Measurements from ENCODE around the gene EYS.

EYS gene

DNA sequence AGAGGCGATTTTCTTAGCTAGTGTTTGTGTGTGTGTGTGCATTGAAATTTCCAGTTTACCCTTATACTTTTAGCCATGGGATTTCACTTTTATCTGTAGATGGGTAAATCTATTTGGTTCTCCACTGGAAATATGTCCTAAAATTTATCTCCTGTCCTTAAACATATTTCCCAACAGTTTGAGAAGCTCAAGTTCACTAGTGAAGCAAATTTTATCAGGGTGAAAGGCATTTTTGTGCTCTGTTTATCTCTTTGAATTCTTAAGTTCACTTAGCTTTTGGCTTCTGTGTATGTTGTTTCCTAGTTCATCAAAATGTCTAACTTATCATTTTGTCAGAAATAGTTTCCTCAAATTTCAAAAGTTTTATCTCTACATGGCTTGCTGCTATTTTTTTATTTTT is 1509.8 kb downstream of the EYS start:
- TF ChIP-seq, protein P1, sequence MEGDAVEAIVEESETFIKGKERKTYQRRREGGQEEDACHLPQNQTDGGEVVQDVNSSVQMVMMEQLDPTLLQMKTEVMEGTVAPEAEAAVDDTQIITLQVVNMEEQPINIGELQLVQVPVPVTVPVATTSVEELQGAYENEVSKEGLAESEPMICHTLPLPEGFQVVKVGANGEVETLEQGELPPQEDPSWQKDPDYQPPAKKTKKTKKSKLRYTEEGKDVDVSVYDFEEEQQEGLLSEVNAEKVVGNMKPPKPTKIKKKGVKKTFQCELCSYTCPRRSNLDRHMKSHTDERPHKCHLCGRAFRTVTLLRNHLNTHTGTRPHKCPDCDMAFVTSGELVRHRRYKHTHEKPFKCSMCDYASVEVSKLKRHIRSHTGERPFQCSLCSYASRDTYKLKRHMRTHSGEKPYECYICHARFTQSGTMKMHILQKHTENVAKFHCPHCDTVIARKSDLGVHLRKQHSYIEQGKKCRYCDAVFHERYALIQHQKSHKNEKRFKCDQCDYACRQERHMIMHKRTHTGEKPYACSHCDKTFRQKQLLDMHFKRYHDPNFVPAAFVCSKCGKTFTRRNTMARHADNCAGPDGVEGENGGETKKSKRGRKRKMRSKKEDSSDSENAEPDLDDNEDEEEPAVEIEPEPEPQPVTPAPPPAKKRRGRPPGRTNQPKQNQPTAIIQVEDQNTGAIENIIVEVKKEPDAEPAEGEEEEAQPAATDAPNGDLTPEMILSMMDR (IDR thresholded peaks at IDR 0.05; ENCODE audit: unreplicated experiment in 3 of 3) = no peak
- no peak overlapping the region for H3K27ac Mint-ChIP-seq
- no peaks in the 10 kb centered on the region for H3K4me1 Mint-ChIP-seq
- peaks cover 8% of the 10 kb centered on the region for H3K9me3 Mint-ChIP-seq
- no peaks in the 10 kb centered on the region for H3K36me3 Mint-ChIP-seq (ENCODE audit: low read depth)
- H3K4me3 Mint-ChIP-seq = no peak overlapping the region
- no peaks in the 10 kb centered on the region for H3K27me3 Mint-ChIP-seq (ENCODE audit: low read depth)

DNA sequence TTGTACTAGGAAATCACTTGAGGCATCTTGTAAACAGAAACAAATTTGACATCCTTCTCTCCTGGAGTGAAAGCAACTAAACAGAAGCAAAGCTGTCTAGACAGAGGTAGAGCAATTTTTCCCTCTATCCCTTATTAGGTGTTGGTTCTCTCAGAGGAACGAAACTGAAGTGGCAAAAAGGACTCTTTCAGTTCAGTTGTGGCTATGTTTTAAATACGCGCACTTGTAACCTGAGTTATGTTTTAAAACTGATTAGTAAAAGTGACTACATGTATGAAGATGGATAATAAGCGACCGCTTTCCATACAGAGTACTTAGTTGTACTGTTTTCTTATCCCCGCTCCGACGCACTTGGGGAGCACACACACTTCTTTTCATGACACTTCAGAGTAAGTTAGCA is 1520.4 kb downstream of the EYS start:
- Mint-ChIP-seq H3K27ac (peak overlapping the region in 1 of 3 experiments; percentile 50), H3K27me3 (ENCODE audit: low read depth) (no peaks in the 10 kb centered on the region), H3K4me1 (no peaks in the 10 kb centered on the region), H3K9me3 (peaks cover 7% of the 10 kb centered on the region), H3K4me3 (no peak overlapping the region), H3K36me3 (ENCODE audit: low read depth) (no peaks in the 10 kb centered on the region)
- TF ChIP-seq, protein P1 (IDR thresholded peaks at IDR 0.05; ENCODE audit: unreplicated experiment in 3 of 3) = no peak

DNA sequence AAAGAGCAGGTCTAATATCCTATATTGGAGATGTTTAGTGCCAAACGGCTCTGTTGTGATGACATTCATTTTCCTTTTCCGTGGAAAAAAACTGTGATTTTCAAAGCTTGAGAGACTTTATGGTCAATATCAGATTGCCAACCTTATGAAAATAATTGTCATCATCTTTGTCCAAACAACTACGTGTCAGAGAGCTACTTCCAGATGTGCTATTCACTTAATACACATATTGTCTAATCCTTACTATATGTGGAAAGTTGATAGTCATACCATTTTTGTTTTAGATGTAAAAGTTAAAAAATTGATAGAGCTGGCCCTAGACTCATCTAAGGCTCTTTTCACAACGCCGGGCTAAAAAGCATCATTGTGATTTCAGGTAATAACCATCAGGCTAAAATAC is 1521.4 kb downstream of the EYS start:
- TF ChIP-seq, protein P1 (IDR thresholded peaks at IDR 0.05; ENCODE audit: unreplicated experiment in 3 of 3) = no peak
- Mint-ChIP-seq H3K9me3 (peaks cover 7% of the 10 kb centered on the region), H3K27ac (no peak overlapping the region), H3K4me3 (no peak overlapping the region), H3K27me3 (ENCODE audit: low read depth) (no peaks in the 10 kb centered on the region), H3K36me3 (ENCODE audit: low read depth) (no peaks in the 10 kb centered on the region), H3K4me1 (no peaks in the 10 kb centered on the region)

DNA sequence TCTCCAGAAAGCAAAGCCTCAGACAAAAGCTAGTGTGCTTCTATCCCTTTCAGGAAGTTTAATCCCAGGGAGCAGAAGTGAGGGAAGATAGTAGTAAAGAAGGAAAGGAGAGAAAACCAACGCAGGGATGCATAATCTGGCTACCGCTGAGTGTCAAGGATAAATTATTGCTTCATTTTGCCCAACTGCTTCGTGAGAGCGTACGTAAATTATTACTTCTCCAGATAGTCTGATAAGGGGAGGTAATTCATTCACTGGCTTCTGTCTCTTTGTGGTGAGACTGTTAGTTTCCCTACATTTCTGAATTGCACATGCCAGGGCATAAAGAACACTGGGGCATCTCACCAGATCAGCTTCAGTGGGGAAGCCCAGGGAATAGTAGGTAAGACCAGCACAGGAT is 1531.7 kb downstream of the EYS start:
- H3K4me1 Mint-ChIP-seq = no peaks in the 10 kb centered on the region

DNA sequence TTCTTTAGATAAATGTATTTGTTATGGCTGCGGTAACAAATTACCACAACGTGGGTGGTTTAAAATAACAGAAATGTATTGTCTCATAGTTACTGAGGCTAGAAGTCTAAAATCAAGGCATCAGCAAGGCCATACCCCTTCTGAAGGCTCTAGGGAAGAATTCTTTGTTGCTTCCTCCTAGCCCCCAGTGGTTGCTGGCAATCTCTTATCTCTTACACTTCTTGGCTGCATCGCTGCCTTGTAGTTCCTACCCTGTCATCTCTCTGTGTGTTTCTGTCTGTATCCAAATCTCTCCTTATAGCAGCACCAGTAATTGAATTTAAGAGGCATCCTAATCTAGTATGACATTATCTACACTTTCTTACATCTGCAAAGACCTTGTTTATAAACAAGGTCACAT is 1536.7 kb downstream of the EYS start:
- Mint-ChIP-seq H3K4me3 (no peak overlapping the region), H3K27me3 (ENCODE audit: low read depth) (no peaks in the 10 kb centered on the region), H3K27ac (peak overlapping the region in 1 of 3 experiments; percentile 53), H3K9me3 (no peaks in the 10 kb centered on the region), H3K36me3 (ENCODE audit: low read depth) (no peaks in the 10 kb centered on the region), H3K4me1 (no peaks in the 10 kb centered on the region)
- TF ChIP-seq, protein P1 (IDR thresholded peaks at IDR 0.05; ENCODE audit: unreplicated experiment in 3 of 3) = no peak

More for the DNA sequence above, 1531.7 kb downstream of the EYS start:
- H3K27me3 Mint-ChIP-seq (ENCODE audit: low read depth) = no peaks in the 10 kb centered on the region
- no peak overlapping the region for H3K27ac Mint-ChIP-seq
- no peaks in the 10 kb centered on the region for H3K9me3 Mint-ChIP-seq
- TF ChIP-seq, protein P1 (IDR thresholded peaks at IDR 0.05; ENCODE audit: unreplicated experiment in 3 of 3) = no peak
- no peaks in the 10 kb centered on the region for H3K36me3 Mint-ChIP-seq (ENCODE audit: low read depth)
- no peak overlapping the region for H3K4me3 Mint-ChIP-seq

DNA sequence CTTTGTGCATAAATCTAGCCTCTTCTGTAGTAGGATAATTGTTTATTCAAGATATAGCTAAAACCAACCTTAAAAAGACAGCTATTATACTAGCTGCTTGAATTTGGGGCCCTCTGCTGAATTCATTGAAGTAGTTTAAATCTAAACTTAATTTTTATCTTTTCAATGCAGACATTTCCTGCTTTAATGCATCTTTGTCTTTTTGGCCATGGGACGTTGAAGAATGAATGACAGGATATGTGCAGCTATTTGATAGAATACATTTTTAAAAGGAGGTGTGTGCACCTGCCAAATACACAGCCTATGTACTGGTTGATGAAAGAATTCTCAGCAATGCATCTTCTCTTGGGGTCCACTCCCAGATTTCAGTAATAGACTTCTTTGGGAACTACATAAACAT is 1546.5 kb downstream of the EYS start:
- Mint-ChIP-seq H3K4me3 (no peak overlapping the region), H3K9me3 (no peaks in the 10 kb centered on the region), H3K4me1 (no peaks in the 10 kb centered on the region), H3K27me3 (ENCODE audit: low read depth) (no peaks in the 10 kb centered on the region), H3K27ac (no peak overlapping the region), H3K36me3 (ENCODE audit: low read depth) (no peaks in the 10 kb centered on the region)
- TF ChIP-seq, protein P1 (IDR thresholded peaks at IDR 0.05; ENCODE audit: unreplicated experiment in 3 of 3) = no peak

Data from nephron (organoid).